Vagina (tissue), 2 donors: ENCODE results near the gene IGFBP6. TPM values are rescaled to one million over a fixed set of nuclear protein-coding genes. Genes with fewer than 3 reads are reported as not detected.

ENCODE experiments used
- DNase-seq, 2 donors: peaks; one replicate each; pipeline ENCODE4 v3.0.0-alpha.2; 2017; ENCODE audit errors: extremely low spot score in 2 of 2
- H3K27ac ChIP-seq: fragments of 200-600 bp; sonication (generic); one replicate; pipeline ENCODE4 v1.5.1; 2019
- H3K27me3 ChIP-seq: fragments of 200-600 bp; sonication (generic); one replicate; pipeline ENCODE4 v1.5.1; 2019
- H3K36me3 ChIP-seq, 2 donors: fragments of 200-600 bp; sonication (generic); one replicate each; pipeline ENCODE4 v1.5.1; 2017 to 2019
- H3K4me1 ChIP-seq: fragments of 200-600 bp; sonication (generic); one replicate; pipeline ENCODE4 v1.5.1; 2019
- H3K4me3 ChIP-seq, 2 donors: fragments of 200-600 bp; sonication (generic); 1 replicate in 1 of 2; 2 replicates in 1 of 2; pipeline ENCODE4 v1.5.1; 2016 to 2019
- H3K9me3 ChIP-seq: fragments of 200-600 bp; sonication (generic); one replicate; pipeline ENCODE4 v1.5.1; 2019
- CTCF ChIP-seq, 3 experiments: fragments of 450-650 bp in 2 of 3; fragments of 200-600 bp in 1 of 3; sonication (generic) in 1 of 3; IDR thresholded peaks; one replicate each; pipeline ENCODE4 v1.5.1; 2017 to 2019; ENCODE audit warnings: antibody characterized with exemption in 3 of 3, mild to moderate bottlenecking in 2 of 3, moderate library complexity in 2 of 3
- POLR2A ChIP-seq, 2 donors: fragments of 450-650 bp; IDR thresholded peaks; one replicate each; pipeline ENCODE4 v1.6.1; 2017; ENCODE audit warnings: antibody characterized with exemption in 2 of 2, mild to moderate bottlenecking in 2 of 2, moderate library complexity in 2 of 2
- POLR2AphosphoS5 ChIP-seq, 2 donors: sonication (generic); formaldehyde crosslinking; IDR thresholded peaks; one replicate each; pipeline ENCODE4 v1.9.0; 2017; ENCODE audit warnings: antibody characterized with exemption in 2 of 2, mild to moderate bottlenecking in 2 of 2, low read depth in 1 of 2; ENCODE audit not compliant: insufficient read depth in 1 of 2
- intact Hi-C: fragments of 100-400 bp; cut with DNase I; formaldehyde crosslinking; loops from one replicate; pipeline ENCODE4 v1.15.1; 2023
- total RNA-seq: library from RNA; depleted of rRNA; stranded (reverse); fragments of >200 nt; gene quantifications from one replicate; pipeline ENCODE4 v1.2.3, GENCODE V29; 2016

The IGFBP6 gene
- total RNA-seq, 1 donor from 2014 or later = 684 TPM

GRCh38 chr12:53062977-53063707, 34.3 kb upstream of the IGFBP6 start:
- Histone ChIP-seq H3K27me3 (no peaks in the 10 kb centered on the region), H3K4me3 (no peak overlapping the region), H3K4me1 (peaks cover 84% of the 10 kb centered on the region), H3K9me3 (no peaks in the 10 kb centered on the region), H3K27ac (peak overlapping the region; percentile 80), H3K36me3 (peaks cover 0 to 44% of the 10 kb centered on the region in 2 donors)
- DNase-seq = no peak
- no peak for TF ChIP-seq POLR2AphosphoS5 (IDR thresholded peaks at IDR 0.05; ENCODE audit: insufficient read depth in 1 of 2, low read depth in 1 of 2)
- no peak for TF ChIP-seq POLR2A (IDR thresholded peaks at IDR 0.05)
- TF ChIP-seq CTCF (IDR thresholded peaks at IDR 0.05) = no peak
- intact Hi-C loops = loop anchor here (10.0 kb wide), 1 partner anchor 132 kb away; no protein-coding TSS in a partner anchor

- peak overlapping the region; percentile 80 for H3K27ac ChIP-seq
- H3K4me1 ChIP-seq = peaks cover 88% of the 10 kb centered on the region
- DNase-seq = peak in 1 of 2 donors; percentile 91
- no peaks in the 10 kb centered on the region for H3K9me3 ChIP-seq
- H3K4me3 ChIP-seq = no peak overlapping the region
- H3K27me3 ChIP-seq = no peaks in the 10 kb centered on the region
- intact Hi-C loops = loop anchor here (10.0 kb wide), 1 partner anchor 131 kb away; no protein-coding TSS in a partner anchor
- peaks cover 0 to 44% of the 10 kb centered on the region in 2 donors for H3K36me3 ChIP-seq
- TF ChIP-seq POLR2A (IDR thresholded peaks at IDR 0.05) = no peak
- TF ChIP-seq POLR2AphosphoS5 (IDR thresholded peaks at IDR 0.05; ENCODE audit: insufficient read depth in 1 of 2, low read depth in 1 of 2) = peak; percentile 70 to 82
- TF ChIP-seq CTCF (IDR thresholded peaks at IDR 0.05) = no peak
Observed at GRCh38 chr12:53063708-53064612, 33.5 kb upstream of the IGFBP6 start.

- H3K9me3 ChIP-seq = no peaks in the 10 kb centered on the region
- H3K27me3 ChIP-seq = no peaks in the 10 kb centered on the region
- H3K4me3 ChIP-seq = no peak overlapping the region
- DNase-seq = peak in 1 of 2 donors; percentile 92
- H3K27ac ChIP-seq = peak overlapping the region; percentile 80
- TF ChIP-seq POLR2AphosphoS5 (IDR thresholded peaks at IDR 0.05; ENCODE audit: insufficient read depth in 1 of 2, low read depth in 1 of 2) = peak in 1 of 2 donors; percentile 6
- TF ChIP-seq CTCF (IDR thresholded peaks at IDR 0.05) = no peak
- H3K4me1 ChIP-seq = peaks cover 89% of the 10 kb centered on the region
- intact Hi-C loops = loop anchor here (10.0 kb wide), 1 partner anchor 130 kb away; no protein-coding TSS in a partner anchor
- H3K36me3 ChIP-seq = peaks cover 0 to 36% of the 10 kb centered on the region in 2 donors
Observed at GRCh38 chr12:53064613-53065436, 32.6 kb upstream of the IGFBP6 start.

- H3K36me3 ChIP-seq = peaks cover 0 to 30% of the 10 kb centered on the region in 2 donors
- H3K4me1 ChIP-seq = peaks cover 89% of the 10 kb centered on the region
- H3K27ac ChIP-seq = peak overlapping the region; percentile 80
- H3K27me3 ChIP-seq = no peaks in the 10 kb centered on the region
- H3K4me3 ChIP-seq = no peak overlapping the region
- TF ChIP-seq POLR2A (IDR thresholded peaks at IDR 0.05) (no peak), CTCF (IDR thresholded peaks at IDR 0.05) (no peak), POLR2AphosphoS5 (IDR thresholded peaks at IDR 0.05; ENCODE audit: insufficient read depth in 1 of 2, low read depth in 1 of 2) (no peak)
- intact Hi-C loops = loop anchor here (10.0 kb wide), 1 partner anchor 129 kb away; no protein-coding TSS in a partner anchor
- no peaks in the 10 kb centered on the region for H3K9me3 ChIP-seq
- peak in 1 of 2 donors; percentile 88 for DNase-seq
Observed at GRCh38 chr12:53065470-53065869, 32.0 kb upstream of the IGFBP6 start.
